Nasal cavity respiratory epithelium epithelial cell of viscerocranial mucosa (primary cell): ENCODE data around the gene HDGFL3. TPM values are rescaled to one million over a fixed set of nuclear protein-coding genes. Genes with fewer than 3 reads are reported as not detected.

Experiments
- total RNA-seq: library from RNA; depleted of rRNA; stranded (reverse); fragments of >200 nt; gene quantifications from 2 replicates; pipeline ENCODE4 v1.2.3, GENCODE V29; 2014

The HDGFL3 gene
- total RNA-seq = 29.7 and 69.7 TPM in 2 replicates

GRCh38 chr15:83207660-83208366 lies at the start of gene HDGFL3:
Gene HDGFL3, minus strand, starts transcription at chr15:83207823. Its CDS starts 409 bp downstream, at chr15:83207414.

GRCh38 chr15:83106994-83107840 lies 100.4 kb downstream of the HDGFL3 start, which contains the start of gene TM6SF1:
Gene TM6SF1, plus strand, starts transcription at chr15:83107645. Its CDS starts 36 bp downstream, at chr15:83107681.

Other genes starting within 250 kb of the HDGFL3 start
- gene RAMAC, start 221.6 kb downstream of the HDGFL3 start, total RNA-seq = 51.1 and 66.6 TPM in 2 replicates
- 7.8 and 11.6 TPM in 2 replicates for gene C15orf40, start 196.2 kb downstream of the HDGFL3 start, total RNA-seq
- gene BTBD1, start 140.6 kb downstream of the HDGFL3 start, total RNA-seq = 70.7 and 72.3 TPM in 2 replicates
- gene TM6SF1, start 100.2 kb downstream of the HDGFL3 start, total RNA-seq = 0.71 and 1.7 TPM in 2 replicates
- gene BNC1, start 76.8 kb upstream of the HDGFL3 start, total RNA-seq = 61.2 and 91.9 TPM in 2 replicates
- under 0.01 and 0.14 TPM in 2 replicates for gene SH3GL3, start 239.5 kb upstream of the HDGFL3 start, total RNA-seq